Chondrocyte (in vitro differentiated cells): ENCODE measurements around the gene SLC4A4. TPM values are rescaled to one million over a fixed set of nuclear protein-coding genes. Genes with fewer than 3 reads are reported as not detected.

Source experiments
- DNase-seq: peaks from one replicate; pipeline ENCODE4 v3.0.0; 2021; ENCODE audit warnings: mixed read lengths, low spot score
- H3K27ac Mint-ChIP-seq: one replicate; pipeline ENCODE4 v1.8.0; 2021; ENCODE audit warnings: mild to moderate bottlenecking, moderate library complexity, mixed read lengths; ENCODE audit not compliant: unreplicated experiment
- H3K27me3 Mint-ChIP-seq: 2 replicates; pipeline ENCODE4 v1.8.0; 2021; ENCODE audit warnings: low read depth, mixed read lengths
- H3K36me3 Mint-ChIP-seq: 2 replicates; pipeline ENCODE4 v1.8.0; 2021; ENCODE audit warnings: low read depth, mixed read lengths
- H3K4me1 Mint-ChIP-seq: 2 replicates; pipeline ENCODE4 v1.8.0; 2021; ENCODE audit warnings: low read depth, mild to moderate bottlenecking, mixed read lengths
- H3K4me3 Mint-ChIP-seq: one replicate; pipeline ENCODE4 v1.8.0; 2021; ENCODE audit warnings: mild to moderate bottlenecking, moderate library complexity, mixed read lengths; ENCODE audit not compliant: unreplicated experiment
- H3K9me3 Mint-ChIP-seq: 2 replicates; pipeline ENCODE4 v1.8.0; 2021; ENCODE audit warnings: low read depth, mixed read lengths
- CTCF ChIP-seq: fragments of 200-600 bp; sonication (generic); IDR thresholded peaks from 2 replicates; pipeline ENCODE4 v1.5.0; 2021; ENCODE audit warnings: antibody characterized with exemption, mild to moderate bottlenecking, moderate library complexity
- total RNA-seq: library from RNA; stranded (reverse); gene quantifications from 3 replicates; pipeline ENCODE4 v1.2.1, GENCODE V29; 2021

The SLC4A4 gene
- total RNA-seq, 1 donor from 2014 or later = 12.8 TPM

GRCh38 chr4:71609167-71609566 lies 270.3 kb downstream of the SLC4A4 start:
- Mint-ChIP-seq H3K9me3 (peaks cover 7% of the 10 kb centered on the region), H3K27ac (peak overlapping the region; percentile 43), H3K36me3 (peaks cover 6% of the 10 kb centered on the region), H3K4me1 (peaks cover 56% of the 10 kb centered on the region), H3K4me3 (peak overlapping the region; percentile 1), H3K27me3 (no peaks in the 10 kb centered on the region)
- no peak for DNase-seq
- TF ChIP-seq CTCF = no peak

- Mint-ChIP-seq H3K4me3 (no peak overlapping the region), H3K9me3 (peaks cover 7% of the 10 kb centered on the region), H3K27ac (no peak overlapping the region), H3K27me3 (no peaks in the 10 kb centered on the region), H3K36me3 (peaks cover 6% of the 10 kb centered on the region), H3K4me1 (peaks cover 55% of the 10 kb centered on the region)
- no peak for DNase-seq
- no peak for TF ChIP-seq CTCF
Measured at GRCh38 chr4:71609651-71610050, 270.8 kb downstream of the SLC4A4 start.

GRCh38 chr4:71614621-71615020 lies 275.8 kb downstream of the SLC4A4 start:
- H3K4me1 Mint-ChIP-seq = peaks cover 9% of the 10 kb centered on the region
- H3K4me3 Mint-ChIP-seq = no peak overlapping the region
- no peak for DNase-seq
- peaks cover 30% of the 10 kb centered on the region for H3K9me3 Mint-ChIP-seq
- H3K36me3 Mint-ChIP-seq = peaks cover 17% of the 10 kb centered on the region
- TF ChIP-seq CTCF = no peak
- H3K27me3 Mint-ChIP-seq = no peaks in the 10 kb centered on the region
- no peak overlapping the region for H3K27ac Mint-ChIP-seq

- H3K4me1 Mint-ChIP-seq = peaks cover 3% of the 10 kb centered on the region
- no peaks in the 10 kb centered on the region for H3K27me3 Mint-ChIP-seq
- DNase-seq = no peak
- H3K9me3 Mint-ChIP-seq = peaks cover 42% of the 10 kb centered on the region
- TF ChIP-seq CTCF = no peak
- H3K4me3 Mint-ChIP-seq = no peak overlapping the region
- peaks cover 25% of the 10 kb centered on the region for H3K36me3 Mint-ChIP-seq
- H3K27ac Mint-ChIP-seq = no peak overlapping the region
Measured at GRCh38 chr4:71616168-71616811, 277.5 kb downstream of the SLC4A4 start.
